Tongue (tissue), 2 donors: ENCODE results near the gene LINC01488. TPM values are rescaled to one million over a fixed set of nuclear protein-coding genes. Genes with fewer than 3 reads are reported as not detected.

ENCODE experiments used
- DNase-seq: peaks from one replicate; pipeline ENCODE4 v3.0.0-alpha.2; 2015
- total RNA-seq: library from RNA; depleted of rRNA; stranded (reverse); fragments of >200 nt; gene quantifications from one replicate; pipeline ENCODE4 v1.2.3, GENCODE V29; 2014

The LINC01488 gene
- total RNA-seq, 1 donor from 2014 or later = not detected

- no peak for DNase-seq
Measured at GRCh38 chr11:69510471-69511357, 29.3 kb downstream of the LINC01488 start.

- peak; percentile 59 for DNase-seq
Measured at GRCh38 chr11:69511358-69512055, 30.0 kb downstream of the LINC01488 start.

GRCh38 chr11:69512136-69512535 lies 30.7 kb downstream of the LINC01488 start:
- no peak for DNase-seq

GRCh38 chr11:69512790-69513189 lies 31.3 kb downstream of the LINC01488 start:
- no peak for DNase-seq

- no peak for DNase-seq
Measured at GRCh38 chr11:69513196-69513595, 31.7 kb downstream of the LINC01488 start.

GRCh38 chr11:69513663-69514224 lies 32.3 kb downstream of the LINC01488 start:
- DNase-seq = peak; percentile 50

- no peak for DNase-seq
Measured at GRCh38 chr11:69514771-69515170, 33.3 kb downstream of the LINC01488 start.

- no peak for DNase-seq
Measured at GRCh38 chr11:69515271-69516245, 34.1 kb downstream of the LINC01488 start.

- no peak for DNase-seq
Measured at GRCh38 chr11:69516526-69516925, 35.1 kb downstream of the LINC01488 start.

GRCh38 chr11:69518081-69518950 lies 36.9 kb downstream of the LINC01488 start:
- no peak for DNase-seq

- no peak for DNase-seq
Measured at GRCh38 chr11:69520186-69520916, 38.9 kb downstream of the LINC01488 start.

GRCh38 chr11:69521457-69521856 lies 40.0 kb downstream of the LINC01488 start:
- DNase-seq = no peak

GRCh38 chr11:69523453-69523852 lies 42.0 kb downstream of the LINC01488 start:
- DNase-seq = no peak

- no peak for DNase-seq
Measured at GRCh38 chr11:69524291-69524882, 42.9 kb downstream of the LINC01488 start.

GRCh38 chr11:69524991-69525411 lies 43.5 kb downstream of the LINC01488 start:
- DNase-seq = no peak

GRCh38 chr11:69525516-69526452 lies 44.3 kb downstream of the LINC01488 start:
- DNase-seq = no peak

GRCh38 chr11:69526453-69526810 lies 45.0 kb downstream of the LINC01488 start:
- DNase-seq = no peak

- DNase-seq = no peak
Measured at GRCh38 chr11:69529001-69529400, 47.5 kb downstream of the LINC01488 start.
